Stimulated activated CD4-positive, alpha-beta T cell treated with anti-CD3 and anti-CD28 coated beads, Interleukin-15, amount 100 ng/mL, for 1 hour (primary cell): ENCODE results near the gene CCSER2.
"Not testable (repeated sequence)": the region's sequence is repeated elsewhere in the genome, so short reads cannot be mapped to it uniquely, and the experiment has no call there.

Experiments used
- DNase-seq, 2 donors: peaks; one replicate each; pipeline ENCODE4 v3.0.0-alpha.2; 2020; ENCODE audit warnings: low read depth in 1 of 2, low spot score in 1 of 2

Gene CCSER2

GRCh38 chr10:84343831-84344230 lies 15.4 kb downstream of the CCSER2 start:
- DNase-seq, result no peak

- no peak for DNase-seq
Observed at GRCh38 chr10:84344526-84344925, 16.1 kb downstream of the CCSER2 start.

- not testable (repeated sequence) for DNase-seq
Observed at GRCh38 chr10:84347575-84348002, 19.2 kb downstream of the CCSER2 start.

- DNase-seq, result no peak
Observed at GRCh38 chr10:84348447-84348846, 20.1 kb downstream of the CCSER2 start.

GRCh38 chr10:84348860-84349259 lies 20.5 kb downstream of the CCSER2 start:
- DNase-seq, result no peak

GRCh38 chr10:84352251-84352842 lies 24.0 kb downstream of the CCSER2 start:
- peak; percentile 31 to 46 for DNase-seq

DNA sequence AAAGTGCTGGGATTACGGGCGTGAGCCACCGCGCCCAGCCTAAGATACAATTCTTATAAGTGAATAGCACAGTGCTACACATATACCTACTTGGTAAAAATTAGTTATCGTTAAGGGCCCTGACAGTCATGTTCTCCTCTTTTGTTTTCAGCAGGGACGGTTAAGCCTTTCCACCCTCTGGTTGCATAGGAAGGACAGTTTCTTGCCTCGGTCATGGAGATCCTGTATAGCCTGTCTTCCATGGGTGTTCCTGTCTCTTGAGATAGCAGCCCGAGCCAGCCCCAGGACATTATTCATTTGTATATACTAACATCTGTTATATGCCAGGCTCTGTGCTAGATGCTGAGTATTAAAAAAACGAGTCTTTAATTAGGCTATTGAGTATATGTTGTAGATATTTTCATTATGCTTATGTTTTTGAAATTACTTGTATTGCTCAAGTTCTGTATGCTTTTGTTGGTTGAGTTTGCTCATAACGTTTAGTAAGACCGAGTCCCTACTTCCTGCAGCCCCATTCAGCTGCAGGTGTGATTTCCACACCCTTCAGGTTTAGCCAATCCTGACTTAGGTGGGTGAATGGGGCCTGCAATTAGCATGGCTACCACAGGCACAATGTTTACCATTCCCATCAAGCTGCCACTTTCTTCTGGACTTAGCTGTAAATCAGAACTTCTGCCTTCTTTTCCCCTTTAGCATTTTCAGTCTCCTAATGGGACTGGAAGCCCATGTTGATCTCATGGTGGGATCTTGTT lies 24.8 kb downstream of the CCSER2 start:
- DNase-seq, result no peak

- DNase-seq, result no peak
Observed at GRCh38 chr10:84354623-84355022, 26.2 kb downstream of the CCSER2 start.

- DNase-seq, result no peak
Observed at GRCh38 chr10:84355106-84355505, 26.7 kb downstream of the CCSER2 start.

- DNase-seq, result no peak
Observed at GRCh38 chr10:84356928-84357327, 28.5 kb downstream of the CCSER2 start.

DNA sequence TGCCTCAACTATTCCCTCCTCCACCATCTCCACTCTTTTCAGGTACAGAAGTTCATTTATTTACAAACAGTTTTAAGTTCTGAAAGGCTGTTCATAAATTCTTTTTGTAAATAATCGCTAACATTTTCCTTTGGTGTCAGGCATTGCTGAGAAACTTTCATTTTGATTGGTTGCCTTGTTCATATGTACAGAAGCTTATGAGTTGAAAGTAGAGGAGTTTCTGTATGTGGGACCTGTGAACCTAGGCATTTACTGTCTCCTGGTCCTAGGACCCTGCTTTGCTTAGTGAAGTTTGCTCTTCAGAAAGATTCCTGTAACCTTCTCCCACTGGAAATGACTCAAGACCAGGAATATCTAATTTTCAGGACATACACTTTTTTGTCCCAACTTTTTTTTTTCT lies 30.4 kb downstream of the CCSER2 start:
- DNase-seq, result no peak

- DNase-seq, result no peak
Observed at GRCh38 chr10:84360637-84361365, 32.4 kb downstream of the CCSER2 start.

- DNase-seq, result no peak
Observed at GRCh38 chr10:84365335-84365881, 37.0 kb downstream of the CCSER2 start.

GRCh38 chr10:84366041-84366440 lies 37.7 kb downstream of the CCSER2 start:
- DNase-seq, result no peak

GRCh38 chr10:84367256-84367655 lies 38.9 kb downstream of the CCSER2 start:
- DNase-seq, result no peak

DNA sequence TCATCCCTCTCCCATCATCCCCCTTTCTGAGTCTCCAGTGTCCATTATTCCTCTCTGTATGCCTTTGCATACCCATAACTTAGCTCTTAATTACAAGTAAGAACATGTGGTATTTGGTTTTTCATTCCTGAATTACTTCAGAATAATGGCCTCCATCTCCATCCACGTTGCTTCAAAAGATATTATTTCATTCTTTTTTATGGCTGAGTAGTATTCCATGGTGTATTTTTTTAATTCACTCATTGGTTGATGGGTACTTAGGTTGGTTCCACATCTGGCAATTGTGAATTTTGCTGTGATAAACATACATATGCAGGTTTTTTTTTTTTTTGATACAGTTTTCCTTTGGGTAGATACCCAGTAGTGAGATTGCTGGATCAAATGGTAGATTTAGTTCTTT lies 40.4 kb downstream of the CCSER2 start:
- DNase-seq, result no peak

DNA sequence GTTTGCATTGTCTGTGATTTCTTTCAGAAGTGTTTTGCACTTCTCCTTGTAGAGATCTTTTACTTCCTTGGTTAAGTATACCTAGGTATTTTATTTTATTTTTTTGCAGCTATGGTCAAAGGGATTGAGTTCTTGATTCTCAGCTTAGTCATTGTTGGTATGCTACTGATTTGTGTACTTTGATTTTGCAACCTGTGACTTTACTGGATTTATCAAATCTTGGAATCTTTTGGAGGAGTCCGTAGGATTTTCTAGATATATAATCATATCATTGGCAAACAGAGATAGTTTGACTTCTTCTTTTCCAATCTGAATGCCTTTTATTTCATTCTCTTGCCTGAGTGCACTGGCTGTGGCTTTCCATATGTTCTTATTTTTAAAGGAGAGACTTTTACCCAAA lies 41.9 kb downstream of the CCSER2 start:
- DNase-seq, result no peak

- no peak for DNase-seq
Observed at GRCh38 chr10:84371944-84372343, 43.6 kb downstream of the CCSER2 start.

DNA sequence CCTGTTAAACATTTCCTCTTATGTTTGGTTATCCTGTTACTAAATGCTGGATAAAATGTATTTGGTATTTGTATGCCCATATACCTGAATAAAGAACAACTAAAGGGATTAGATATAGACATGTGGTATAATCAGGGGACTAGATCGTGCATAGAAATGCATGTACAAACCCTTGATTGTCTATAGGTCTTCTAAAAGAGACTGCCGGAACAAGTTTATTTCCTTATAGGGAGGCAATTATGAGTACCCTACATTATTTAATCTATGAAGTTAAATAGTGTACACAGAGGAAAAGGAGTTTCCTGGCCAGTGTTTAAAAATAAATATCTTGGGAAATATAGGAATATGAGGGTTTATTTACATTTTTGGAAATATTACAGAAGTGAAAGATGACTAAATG lies 44.6 kb downstream of the CCSER2 start:
- no peak for DNase-seq

- DNase-seq, result no peak
Observed at GRCh38 chr10:84374455-84374854, 46.1 kb downstream of the CCSER2 start.

- no peak for DNase-seq
Observed at GRCh38 chr10:84375011-84375410, 46.6 kb downstream of the CCSER2 start.

- no peak for DNase-seq
Observed at GRCh38 chr10:84375881-84376280, 47.5 kb downstream of the CCSER2 start.
